NCI-H2107 treated with DMSO at 0.1 percent for 48 hours (cell line): ENCODE measurements around the gene ICAM5.
"Not testable (repeated sequence)": the region's sequence is repeated elsewhere in the genome, so short reads cannot be mapped to it uniquely, and the experiment has no call there.

ENCODE experiments used
- DNase-seq: peaks from one replicate; lab custom pipeline; 2025; ENCODE audit not compliant: unreplicated experiment; lab: John Stamatoyannopoulos, UW

ICAM5 gene

GRCh38 chr19:10269333-10270179, 20.2 kb upstream of the ICAM5 start:
- DNase-seq = peak; percentile 19

- no peak for DNase-seq
Measured at GRCh38 chr19:10270180-10270615, 19.6 kb upstream of the ICAM5 start.

- DNase-seq = no peak
Measured at GRCh38 chr19:10270616-10271394, 18.9 kb upstream of the ICAM5 start, which contains the start of gene ICAM1. Gene ICAM1 (plus strand): TSS chr19:10271120. CDS start chr19:10271160, 40 bp downstream.

- DNase-seq = no peak
Measured at GRCh38 chr19:10271543-10272086, 18.1 kb upstream of the ICAM5 start.

GRCh38 chr19:10274589-10274988, 15.2 kb upstream of the ICAM5 start:
- no peak for DNase-seq

GRCh38 chr19:10277795-10278589, 11.8 kb upstream of the ICAM5 start:
- DNase-seq = no peak

- no peak for DNase-seq
Measured at GRCh38 chr19:10278935-10279334, 10.8 kb upstream of the ICAM5 start.

- DNase-seq = no peak
Measured at GRCh38 chr19:10279737-10280442, 9.9 kb upstream of the ICAM5 start.

- not testable (repeated sequence) for DNase-seq
Measured at GRCh38 chr19:10282043-10282442, 7.7 kb upstream of the ICAM5 start.

GRCh38 chr19:10283301-10284064, 6.3 kb upstream of the ICAM5 start:
- no peak for DNase-seq

GRCh38 chr19:10284065-10284959, 5.4 kb upstream of the ICAM5 start:
- DNase-seq = no peak

GRCh38 chr19:10284960-10285278, 4.8 kb upstream of the ICAM5 start:
- no peak for DNase-seq

- no peak for DNase-seq
Measured at GRCh38 chr19:10285393-10285792, 4.4 kb upstream of the ICAM5 start.

- DNase-seq = no peak
Measured at GRCh38 chr19:10286803-10287737, 2.7 kb upstream of the ICAM5 start, which contains the start of gene ICAM4. Gene ICAM4 (plus strand): TSS chr19:10286955. CDS start chr19:10287013, 58 bp downstream.

- DNase-seq = no peak
Measured at GRCh38 chr19:10288662-10289166, 1.0 kb upstream of the ICAM5 start.

- no peak for DNase-seq
Measured at GRCh38 chr19:10289167-10289835, 451 bp upstream of the ICAM5 start.
